ENCODE results near the gene CFLAR. TPM values are rescaled to one million over a fixed set of nuclear protein-coding genes. Genes with fewer than 3 reads are reported as not detected.

CFLAR gene
- total RNA-seq, 1 experiment from 2014 or later = 7.6 TPM

DNA sequence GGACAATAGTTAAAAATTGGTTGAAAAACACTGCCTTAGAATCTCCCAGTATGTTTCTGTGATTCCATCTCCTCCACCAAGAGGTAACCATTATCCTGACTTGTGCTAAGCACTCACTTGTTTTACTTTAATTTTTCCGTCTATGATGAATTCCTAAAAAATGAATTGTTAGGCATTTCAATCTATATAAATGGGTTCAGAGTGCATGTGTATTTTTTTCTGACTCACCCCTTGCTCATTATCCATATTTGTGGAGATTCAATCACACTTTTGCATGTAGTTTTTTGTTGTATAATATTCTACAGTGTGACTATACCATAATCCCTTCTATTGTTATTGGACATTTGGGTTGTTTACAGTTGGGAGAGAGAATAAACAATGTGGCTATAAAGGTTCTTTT lies 42.9 kb upstream of the CFLAR start:
- H2AFZ ChIP-seq (ENCODE audit: low read length) = no peak overlapping the region
- no peak overlapping the region for H2BK12ac ChIP-seq (ENCODE audit: insufficient read length, low read depth, low read length)
- no peak overlapping the region for H3K14ac ChIP-seq (ENCODE audit: insufficient read depth, low read length)
- H2BK5ac ChIP-seq (ENCODE audit: insufficient read length, low read length) = no peak overlapping the region
- no peaks in the 10 kb centered on the region; a peak in 1 of 5 replicates for H3K9me3 Mint-ChIP-seq
- H3T11ph ChIP-seq (ENCODE audit: low read length) = no peak overlapping the region
- H3K27ac ChIP-seq (ENCODE audit: insufficient read length, low read depth, low read length) = no peak overlapping the region
- no peak overlapping the region for H3K23ac ChIP-seq (ENCODE audit: insufficient read length, low read depth, low read length)
- no CpG with 5 or more reads among the region's 1 CpG for WGBS (ENCODE audit: extremely low coverage, insufficient read length, low lambda C conversion rate)
- no peak overlapping the region for H3K9ac ChIP-seq (ENCODE audit: extremely low read depth, insufficient read length, low read length)
- no peak overlapping the region for H2BK15ac ChIP-seq (ENCODE audit: low read depth, low read length)
- no peak overlapping the region for H2BK20ac ChIP-seq (ENCODE audit: low read depth, low read length, poor library complexity, severe bottlenecking)
- H3K56ac ChIP-seq (ENCODE audit: insufficient read length, low read depth, low read length) = no peak overlapping the region
- H3K4me2 ChIP-seq (ENCODE audit: insufficient read depth, insufficient read length, low read length) = no peak overlapping the region
- H3K79me2 ChIP-seq (ENCODE audit: insufficient read depth, low read length) = peaks cover 3% of the 10 kb centered on the region; the same call in 1 of the 2 replicates
- H3K18ac ChIP-seq (ENCODE audit: insufficient read length, low read depth, low read length) = no peak overlapping the region
- peaks cover 1% of the 10 kb centered on the region; the same call in 1 of the 2 replicates for H3K27me3 Mint-ChIP-seq (ENCODE audit: low read depth)
- H3K27ac Mint-ChIP-seq = no peak overlapping the region
- H4K5ac ChIP-seq (ENCODE audit: insufficient read length, low read depth, low read length) = no peak overlapping the region
- no peak overlapping the region for H3K4ac ChIP-seq (ENCODE audit: low read depth, low read length)
- no peaks in the 10 kb centered on the region for H3K4me1 ChIP-seq (ENCODE audit: insufficient read depth, low read length)
- peaks cover 13 to 28% of the 10 kb centered on the region in 2 experiments for H3K4me1 Mint-ChIP-seq
- TF ChIP-seq, protein P1, sequence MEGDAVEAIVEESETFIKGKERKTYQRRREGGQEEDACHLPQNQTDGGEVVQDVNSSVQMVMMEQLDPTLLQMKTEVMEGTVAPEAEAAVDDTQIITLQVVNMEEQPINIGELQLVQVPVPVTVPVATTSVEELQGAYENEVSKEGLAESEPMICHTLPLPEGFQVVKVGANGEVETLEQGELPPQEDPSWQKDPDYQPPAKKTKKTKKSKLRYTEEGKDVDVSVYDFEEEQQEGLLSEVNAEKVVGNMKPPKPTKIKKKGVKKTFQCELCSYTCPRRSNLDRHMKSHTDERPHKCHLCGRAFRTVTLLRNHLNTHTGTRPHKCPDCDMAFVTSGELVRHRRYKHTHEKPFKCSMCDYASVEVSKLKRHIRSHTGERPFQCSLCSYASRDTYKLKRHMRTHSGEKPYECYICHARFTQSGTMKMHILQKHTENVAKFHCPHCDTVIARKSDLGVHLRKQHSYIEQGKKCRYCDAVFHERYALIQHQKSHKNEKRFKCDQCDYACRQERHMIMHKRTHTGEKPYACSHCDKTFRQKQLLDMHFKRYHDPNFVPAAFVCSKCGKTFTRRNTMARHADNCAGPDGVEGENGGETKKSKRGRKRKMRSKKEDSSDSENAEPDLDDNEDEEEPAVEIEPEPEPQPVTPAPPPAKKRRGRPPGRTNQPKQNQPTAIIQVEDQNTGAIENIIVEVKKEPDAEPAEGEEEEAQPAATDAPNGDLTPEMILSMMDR (conservative IDR thresholded peaks at IDR 0.05) = no peak
- no peak overlapping the region for H2BK120ac ChIP-seq (ENCODE audit: low read depth, low read length, poor library complexity, severe bottlenecking)
- H4K8ac ChIP-seq (replicated peaks; ENCODE audit: insufficient read length, low read depth, low read length) = no peak overlapping the region
- H3K9me3 ChIP-seq (ENCODE audit: control insufficient read depth, low read depth, low read length) = no peaks in the 10 kb centered on the region
- H4K91ac ChIP-seq (ENCODE audit: insufficient read length, low read depth, low read length) = no peak overlapping the region
- no peak overlapping the region for H2AK5ac ChIP-seq (ENCODE audit: insufficient read length, low read length)
- no peaks in the 10 kb centered on the region for H3K27me3 ChIP-seq (ENCODE audit: insufficient read depth, low read length)
- H4K20me1 ChIP-seq (ENCODE audit: control insufficient read depth, insufficient read depth, insufficient read length) = no peaks in the 10 kb centered on the region
- H3K79me1 ChIP-seq (ENCODE audit: insufficient read depth, low read depth, low read length, poor library complexity, severe bottlenecking) = no peaks in the 10 kb centered on the region
- DNase-seq = no peak
- peaks cover 5% of the 10 kb centered on the region for H3K23me2 ChIP-seq (ENCODE audit: insufficient read length, low read depth, low read length, poor library complexity, severe bottlenecking)
- H3K36me3 Mint-ChIP-seq (ENCODE audit: insufficient read depth in 1 of 3, low read depth in 3 of 3) = no peaks in the 10 kb centered on the region
- H3K4me3 Mint-ChIP-seq = peak overlapping the region; percentile 90 to 96

Measured in H9 (cell line).